Transverse colon (tissue), 4 donors: Measurements from ENCODE around the gene RBM19.

Experiments
- CTCF ChIP-seq, 5 experiments: fragments of 200-600 bp in 3 of 5; fragments of 450-650 bp in 2 of 5; sonication (generic) in 3 of 5; IDR thresholded peaks; 1 replicate in 2 of 5; 2 replicates in 3 of 5; pipeline ENCODE4 v1.5.1; 2016 to 2017; ENCODE audit warnings: antibody characterized with exemption in 5 of 5, inconsistent platforms in 3 of 5, mild to moderate bottlenecking in 2 of 5, moderate library complexity in 1 of 5
- EP300 ChIP-seq: sonication (generic); formaldehyde crosslinking; IDR thresholded peaks from one replicate; pipeline ENCODE4 v1.6.1; 2017; ENCODE audit warnings: antibody characterized with exemption, low read depth
- POLR2A ChIP-seq: fragments of 450-650 bp; IDR thresholded peaks from one replicate; pipeline ENCODE4 v1.6.1; 2016; ENCODE audit warnings: antibody characterized with exemption, mild to moderate bottlenecking, moderate library complexity
- POLR2AphosphoS5 ChIP-seq, 3 donors: sonication (generic); formaldehyde crosslinking; IDR thresholded peaks; one replicate each; pipeline ENCODE4 v1.6.1; 2016; ENCODE audit warnings: antibody characterized with exemption in 3 of 3

- TF ChIP-seq POLR2AphosphoS5 (IDR thresholded peaks at IDR 0.05) (no peak), CTCF (IDR thresholded peaks at IDR 0.05) (no peak), POLR2A (no peak), EP300 (no peak)
Measured at GRCh38 chr12:113768850-113769249, 197.3 kb downstream of the RBM19 start.
